SK-N-SH (cell line): ENCODE data around the gene CYFIP1. TPM values are rescaled to one million over a fixed set of nuclear protein-coding genes. Genes with fewer than 3 reads are reported as not detected.

ENCODE experiments used
- CTCF ChIA-PET: fragments of 300-600, 350-600 bp; formaldehyde crosslinking; extraction: SDS; loops from one replicate; lab custom pipeline; 2021; lab: Yijun Ruan, JAX
- POLR2A ChIA-PET: fragments of 350-600 bp; sonication (Branson Sonifier 250); formaldehyde crosslinking; extraction: SDS; loops from one replicate; lab custom pipeline; 2020; ENCODE audit warnings: antibody characterized with exemption, inconsistent platforms; lab: Yijun Ruan, JAX
- DNase-seq: peaks from one replicate; pipeline ENCODE4 v3.0.0; 2012
- H2AFZ ChIP-seq: fragments of 200-600 bp; sonication (generic); 2 replicates; pipeline ENCODE4 v1.8.1; 2016; ENCODE audit warnings: antibody characterized with exemption, mild to moderate bottlenecking, low read depth
- H3F3A ChIP-seq: fragments of 200-600 bp; sonication (generic); replicated peaks from 2 replicates; pipeline ENCODE3; 2016; ENCODE audit warnings: antibody characterized with exemption, mild to moderate bottlenecking; ENCODE audit not compliant: insufficient read depth
- H3K27ac ChIP-seq, 2 experiments: fragments of 200-500 bp in 1 of 2; fragments of 200-600 bp in 1 of 2; sonication (Bioruptor generic) in 1 of 2; sonication (generic), shearing (Covaris generic) in 1 of 2; 2 replicates each; pipeline versions ENCODE4 v1.5.1 to v1.6.1; 2014 to 2016; ENCODE audit warnings: low read depth in 2 of 2, inconsistent platforms in 1 of 2, low read length in 1 of 2, mild to moderate bottlenecking in 1 of 2, mixed read lengths in 1 of 2
- H3K27me3 ChIP-seq: fragments of 200-600 bp; sonication (generic), shearing (Covaris generic); 2 replicates; pipeline ENCODE4 v1.6.1; 2016; ENCODE audit warnings: mixed run types; ENCODE audit not compliant: insufficient read depth
- H3K36me3 ChIP-seq, 2 experiments: fragments of 200-500 bp in 1 of 2; fragments of 200-600 bp in 1 of 2; sonication (Bioruptor generic) in 1 of 2; sonication (generic) in 1 of 2; replicated peaks in 1 of 2; 2 replicates each; pipeline versions ENCODE3 to v1.5.1; 2014 to 2016; ENCODE audit warnings: low read length in 1 of 2, mild to moderate bottlenecking in 1 of 2; ENCODE audit not compliant: insufficient read depth in 2 of 2, control insufficient read depth in 1 of 2
- H3K4me1 ChIP-seq, 2 experiments: fragments of 200-500 bp in 1 of 2; fragments of 200-600 bp in 1 of 2; sonication (Bioruptor generic) in 1 of 2; sonication (generic), shearing (Covaris generic) in 1 of 2; 2 replicates each; pipeline versions ENCODE4 v1.5.1 to v1.6.1; 2014 to 2016; ENCODE audit warnings: low read depth in 1 of 2, low read length in 1 of 2, mixed run types in 1 of 2; ENCODE audit not compliant: insufficient read depth in 2 of 2, control insufficient read depth in 1 of 2
- H3K4me2 ChIP-seq: fragments of 200-600 bp; sonication (generic), shearing (Covaris generic); 2 replicates; pipeline ENCODE4 v1.6.1; 2017; ENCODE audit warnings: mixed run types
- H3K4me3 ChIP-seq, 2 experiments: fragments of 200-500 bp in 1 of 2; fragments of 200-600 bp in 1 of 2; sonication (Bioruptor generic) in 1 of 2; sonication (generic), shearing (Covaris generic) in 1 of 2; 2 replicates each; pipeline versions ENCODE4 v1.5.1 to v1.8.1; 2014 to 2016; ENCODE audit warnings: low read depth in 2 of 2, inconsistent platforms in 1 of 2, low read length in 1 of 2, mild to moderate bottlenecking in 1 of 2, mixed read lengths in 1 of 2, moderate library complexity in 1 of 2
- H3K79me2 ChIP-seq: fragments of 200-600 bp; sonication (generic); 2 replicates; pipeline ENCODE4 v1.8.1; 2017; ENCODE audit warnings: mild to moderate bottlenecking; ENCODE audit not compliant: insufficient read depth
- H3K9ac ChIP-seq: fragments of 200-600 bp; sonication (generic); 2 replicates; pipeline ENCODE4 v1.6.1; 2017; ENCODE audit warnings: mixed run types
- H3K9me2 ChIP-seq: fragments of 200-600 bp; sonication (generic); 2 replicates; pipeline ENCODE4 v1.6.1; 2017; ENCODE audit warnings: mixed run types
- H3K9me3 ChIP-seq: fragments of 200-600 bp; sonication (generic); 2 replicates; pipeline ENCODE4 v1.6.1; 2017; ENCODE audit warnings: mixed run types, mild to moderate bottlenecking, moderate library complexity
- H4K20me1 ChIP-seq: fragments of 200-600 bp; sonication (generic); 2 replicates; pipeline ENCODE4 v1.6.1; 2017; ENCODE audit warnings: mild to moderate bottlenecking, mixed run types; ENCODE audit not compliant: insufficient read depth
- CHD2 ChIP-seq: fragments of 150-350 bp; IDR thresholded peaks from 2 replicates; pipeline ENCODE4 v1.6.1; 2018; ENCODE audit warnings: low read length; ENCODE audit not compliant: partially characterized antibody
- ELF1 ChIP-seq: IDR thresholded peaks from 2 replicates; pipeline ENCODE4 v1.4.0; 2012
- FOSL2 ChIP-seq: IDR thresholded peaks from 2 replicates; pipeline ENCODE4 v1.4.0; 2012; ENCODE audit warnings: low read depth, mild to moderate bottlenecking, moderate library complexity, borderline replicate concordance
- FOXJ3 ChIP-seq: sonication (generic); formaldehyde crosslinking; IDR thresholded peaks from 2 replicates; pipeline ENCODE4 v1.5.1; 2020; ENCODE audit warnings: mild to moderate bottlenecking, missing genetic modification reagents
- FOXM1 ChIP-seq: IDR thresholded peaks from 2 replicates; pipeline ENCODE4 v1.4.0; 2012; ENCODE audit warnings: low read depth, mild to moderate bottlenecking
- GABPA ChIP-seq: IDR thresholded peaks from 2 replicates; pipeline ENCODE4 v1.4.0; 2012; ENCODE audit warnings: low read depth, mild to moderate bottlenecking
- MEF2A ChIP-seq: IDR thresholded peaks from 2 replicates; pipeline ENCODE4 v1.4.0; 2012; ENCODE audit warnings: low read depth, borderline replicate concordance
- RFX5 ChIP-seq: IDR thresholded peaks from 2 replicates; pipeline ENCODE4 v1.6.1; 2012; ENCODE audit warnings: mild to moderate bottlenecking, improper control_type of control experiment, low read length
- TAF1 ChIP-seq: IDR thresholded peaks from 2 replicates; pipeline ENCODE4 v1.6.1; 2012; ENCODE audit warnings: low read depth, mild to moderate bottlenecking, low read length, moderate library complexity, borderline replicate concordance
- TCF12 ChIP-seq: IDR thresholded peaks from 2 replicates; pipeline ENCODE4 v1.4.0; 2012
- WGBS: methylation state at CpG from one replicate; pipeline ENCODE4 v1.1.6; 2017; ENCODE audit warnings: low lambda C conversion rate; 5-methylcytosine and 5-hydroxymethylcytosine counted together
- polyA plus RNA-seq, 3 experiments: library from polyadenylated mRNA; depleted of rRNA; stranded (reverse); fragments of >200 nt; gene quantifications; 2 replicates each; pipeline ENCODE4 v1.2.3, GENCODE V29; 2012
- TF ChIP-seq, protein P1 (sequence below): IDR thresholded peaks from 2 replicates; pipeline ENCODE4 v1.4.0; 2012; ENCODE audit warnings: low read depth
- TF ChIP-seq, protein P2 (sequence below): IDR thresholded peaks from 2 replicates; pipeline ENCODE4 v1.6.1; 2012; ENCODE audit warnings: mild to moderate bottlenecking, low read depth, low read length, moderate library complexity
- TF ChIP-seq, protein P3 (sequence below): IDR thresholded peaks from 2 replicates; pipeline ENCODE4 v1.4.0; 2012; ENCODE audit warnings: low read depth, borderline replicate concordance

The CYFIP1 gene
- polyA plus RNA-seq, 1 of the 3 experiments (the other 2 are of a cell fraction): 53.4 TPM

GRCh38 chr15:22891426-22892210 lies 88.5 kb downstream of the CYFIP1 start (continued):
- TF ChIP-seq, protein P1, sequence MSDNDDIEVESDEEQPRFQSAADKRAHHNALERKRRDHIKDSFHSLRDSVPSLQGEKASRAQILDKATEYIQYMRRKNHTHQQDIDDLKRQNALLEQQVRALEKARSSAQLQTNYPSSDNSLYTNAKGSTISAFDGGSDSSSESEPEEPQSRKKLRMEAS: no peak
- TF ChIP-seq CHD2 (no peak), FOXM1 (no peak)

DNA sequence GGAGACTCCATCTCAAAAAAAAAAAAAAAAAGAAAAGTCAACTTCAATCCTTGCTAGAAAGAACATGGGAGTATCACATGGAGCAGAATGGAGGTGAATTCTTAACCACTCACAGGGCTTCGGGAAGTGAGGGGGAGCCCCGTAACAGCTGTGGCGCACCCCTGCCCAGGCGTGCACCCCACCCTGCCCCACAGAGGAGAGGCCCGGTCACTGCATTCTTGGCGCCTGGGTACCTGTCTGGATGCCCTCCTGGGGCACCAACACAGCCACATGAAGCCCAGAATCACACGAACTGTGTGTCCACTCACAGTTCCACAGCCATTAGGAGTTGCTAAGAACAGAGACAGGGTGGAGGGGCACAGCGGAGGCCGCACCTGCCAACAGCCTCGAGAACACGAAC lies 89.9 kb downstream of the CYFIP1 start:
- CTCF ChIA-PET: no interaction called here

More for the DNA sequence above, 89.9 kb downstream of the CYFIP1 start:
- H3K36me3 ChIP-seq: peaks cover 18 to 30% of the 10 kb centered on the region in 2 experiments
- peaks cover 23% of the 10 kb centered on the region for H3F3A ChIP-seq
- H2AFZ ChIP-seq: no peak overlapping the region
- peaks cover 0 to 8% of the 10 kb centered on the region in 2 experiments; a peak in 1 of 4 replicates for H3K4me1 ChIP-seq
- H3K9me3 ChIP-seq: no peaks in the 10 kb centered on the region
- no peaks in the 10 kb centered on the region for H3K9me2 ChIP-seq
- H3K27ac ChIP-seq: no peak overlapping the region
- TF ChIP-seq FOSL2 (no peak), FOXJ3 (CRISPR knock-in tag) (no peak), MEF2A (no peak), TAF1 (no peak), TCF12 (no peak), ELF1 (no peak), RFX5 (no peak), GABPA (no peak)
- TF ChIP-seq, protein P2, sequence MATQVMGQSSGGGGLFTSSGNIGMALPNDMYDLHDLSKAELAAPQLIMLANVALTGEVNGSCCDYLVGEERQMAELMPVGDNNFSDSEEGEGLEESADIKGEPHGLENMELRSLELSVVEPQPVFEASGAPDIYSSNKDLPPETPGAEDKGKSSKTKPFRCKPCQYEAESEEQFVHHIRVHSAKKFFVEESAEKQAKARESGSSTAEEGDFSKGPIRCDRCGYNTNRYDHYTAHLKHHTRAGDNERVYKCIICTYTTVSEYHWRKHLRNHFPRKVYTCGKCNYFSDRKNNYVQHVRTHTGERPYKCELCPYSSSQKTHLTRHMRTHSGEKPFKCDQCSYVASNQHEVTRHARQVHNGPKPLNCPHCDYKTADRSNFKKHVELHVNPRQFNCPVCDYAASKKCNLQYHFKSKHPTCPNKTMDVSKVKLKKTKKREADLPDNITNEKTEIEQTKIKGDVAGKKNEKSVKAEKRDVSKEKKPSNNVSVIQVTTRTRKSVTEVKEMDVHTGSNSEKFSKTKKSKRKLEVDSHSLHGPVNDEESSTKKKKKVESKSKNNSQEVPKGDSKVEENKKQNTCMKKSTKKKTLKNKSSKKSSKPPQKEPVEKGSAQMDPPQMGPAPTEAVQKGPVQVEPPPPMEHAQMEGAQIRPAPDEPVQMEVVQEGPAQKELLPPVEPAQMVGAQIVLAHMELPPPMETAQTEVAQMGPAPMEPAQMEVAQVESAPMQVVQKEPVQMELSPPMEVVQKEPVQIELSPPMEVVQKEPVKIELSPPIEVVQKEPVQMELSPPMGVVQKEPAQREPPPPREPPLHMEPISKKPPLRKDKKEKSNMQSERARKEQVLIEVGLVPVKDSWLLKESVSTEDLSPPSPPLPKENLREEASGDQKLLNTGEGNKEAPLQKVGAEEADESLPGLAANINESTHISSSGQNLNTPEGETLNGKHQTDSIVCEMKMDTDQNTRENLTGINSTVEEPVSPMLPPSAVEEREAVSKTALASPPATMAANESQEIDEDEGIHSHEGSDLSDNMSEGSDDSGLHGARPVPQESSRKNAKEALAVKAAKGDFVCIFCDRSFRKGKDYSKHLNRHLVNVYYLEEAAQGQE: no peak
- TF ChIP-seq, protein P3, sequence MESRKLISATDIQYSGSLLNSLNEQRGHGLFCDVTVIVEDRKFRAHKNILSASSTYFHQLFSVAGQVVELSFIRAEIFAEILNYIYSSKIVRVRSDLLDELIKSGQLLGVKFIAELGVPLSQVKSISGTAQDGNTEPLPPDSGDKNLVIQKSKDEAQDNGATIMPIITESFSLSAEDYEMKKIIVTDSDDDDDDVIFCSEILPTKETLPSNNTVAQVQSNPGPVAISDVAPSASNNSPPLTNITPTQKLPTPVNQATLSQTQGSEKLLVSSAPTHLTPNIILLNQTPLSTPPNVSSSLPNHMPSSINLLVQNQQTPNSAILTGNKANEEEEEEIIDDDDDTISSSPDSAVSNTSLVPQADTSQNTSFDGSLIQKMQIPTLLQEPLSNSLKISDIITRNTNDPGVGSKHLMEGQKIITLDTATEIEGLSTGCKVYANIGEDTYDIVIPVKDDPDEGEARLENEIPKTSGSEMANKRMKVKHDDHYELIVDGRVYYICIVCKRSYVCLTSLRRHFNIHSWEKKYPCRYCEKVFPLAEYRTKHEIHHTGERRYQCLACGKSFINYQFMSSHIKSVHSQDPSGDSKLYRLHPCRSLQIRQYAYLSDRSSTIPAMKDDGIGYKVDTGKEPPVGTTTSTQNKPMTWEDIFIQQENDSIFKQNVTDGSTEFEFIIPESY: no peak
- TF ChIP-seq, all 33 proteins: peak for 0
- DNase-seq: no peak
- Histone ChIP-seq H3K4me3 (no peak overlapping the region), H3K79me2 (peaks cover under 1% of the 10 kb centered on the region; the same call in 1 of the 2 replicates), H4K20me1 (peaks cover 12% of the 10 kb centered on the region), H3K4me2 (no peak overlapping the region), H3K27me3 (no peaks in the 10 kb centered on the region), H3K9ac (no peak overlapping the region)
- WGBS: 93% methylated on average over 8 of the region's 11 CpGs
- POLR2A ChIA-PET: no interaction called here
